BJ (cell line): ENCODE data around the gene DMRTC2. TPM values are rescaled to one million over a fixed set of nuclear protein-coding genes. Genes with fewer than 3 reads are reported as not detected.
A peak's percentile ranks its signal among the peaks of the same experiment; 100 is the strongest.

Experiments
- CTCF ChIA-PET: fragments of 350-600 bp; formaldehyde crosslinking; extraction: SDS; loops from one replicate; lab custom pipeline; 2021; ENCODE audit warnings: antibody characterized with exemption, inconsistent platforms; lab: Yijun Ruan, JAX
- POLR2A ChIA-PET: fragments of 300-600 bp; sonication (Branson Sonifier 250); formaldehyde crosslinking; extraction: SDS; loops from one replicate; lab custom pipeline; 2021; ENCODE audit warnings: antibody characterized with exemption; lab: Charles Lee
- DNase-seq: peaks from one replicate; pipeline ENCODE4 v3.0.0-alpha.2; 2011; ENCODE audit warnings: low read depth
- H3K27me3 ChIP-seq: 2 replicates; pipeline ENCODE4 v1.6.0; 2011; ENCODE audit warnings: low read length; ENCODE audit not compliant: control insufficient read depth, insufficient read depth
- H3K36me3 ChIP-seq: 2 replicates; pipeline ENCODE4 v1.5.1; 2011; ENCODE audit warnings: low read length; ENCODE audit not compliant: control insufficient read depth, insufficient read depth
- H3K4me3 ChIP-seq: 2 replicates; pipeline ENCODE4 v1.5.1; 2011; ENCODE audit warnings: low read depth, mild to moderate bottlenecking, control low read depth, low read length
- CTCF ChIP-seq: IDR thresholded peaks from 2 replicates; pipeline ENCODE4 v1.5.1; 2011; ENCODE audit warnings: low read depth, mild to moderate bottlenecking, control low read depth, inconsistent platforms, low read length, moderate library complexity; ENCODE audit not compliant: insufficient read depth
- polyA plus RNA-seq: library from polyadenylated mRNA; depleted of rRNA; stranded (reverse); fragments of >200 nt; gene quantifications from 2 replicates; pipeline ENCODE4 v1.2.3, GENCODE V29; 2011

Gene DMRTC2
- polyA plus RNA-seq, 1 experiment: not detected

GRCh38 chr19:41887711-41888382 is 43.0 kb downstream of the DMRTC2 start:
- no peak for TF ChIP-seq CTCF
- Histone ChIP-seq H3K36me3 (peaks cover 24% of the 10 kb centered on the region), H3K4me3 (no peak overlapping the region), H3K27me3 (no peaks in the 10 kb centered on the region)
- peak; percentile 15 for DNase-seq
- CTCF ChIA-PET: interaction anchor here (1.3 to 1.4 kb wide), 2 partner anchors 15 to 63 kb away, joined by 3 to 4 read pairs; no protein-coding TSS in a partner anchor
- POLR2A ChIA-PET: no interaction called here

- Histone ChIP-seq H3K36me3 (peaks cover 24% of the 10 kb centered on the region), H3K27me3 (no peaks in the 10 kb centered on the region), H3K4me3 (no peak overlapping the region)
- no peak for DNase-seq
- TF ChIP-seq CTCF: no peak
- CTCF ChIA-PET: interaction anchor here (1.3 kb wide), 1 partner anchor 16 kb away, joined by 3 read pairs; no protein-coding TSS in a partner anchor
- POLR2A ChIA-PET: no interaction called here
Measured at GRCh38 chr19:41888926-41889325, 44.1 kb downstream of the DMRTC2 start.

GRCh38 chr19:41889896-41890295 is 45.1 kb downstream of the DMRTC2 start:
- Histone ChIP-seq H3K27me3 (no peaks in the 10 kb centered on the region), H3K36me3 (peaks cover 30% of the 10 kb centered on the region), H3K4me3 (no peak overlapping the region)
- no peak for DNase-seq
- ChIA-PET POLR2A (no interaction called here), CTCF (interaction anchor here (1.0 kb wide), 1 partner anchor 45 kb away, joined by 3 read pairs; no protein-coding TSS in a partner anchor)
- no peak for TF ChIP-seq CTCF

- ChIA-PET POLR2A (no interaction called here), CTCF (interaction anchor here (0.6 to 1.5 kb wide), 3 partner anchors 14 to 66 kb away, joined by 3 read pairs; no protein-coding TSS in a partner anchor)
- H3K36me3 ChIP-seq: peaks cover 38% of the 10 kb centered on the region
Measured at GRCh38 chr19:41890936-41891335, 46.1 kb downstream of the DMRTC2 start.

More at GRCh38 chr19:41890936-41891335, 46.1 kb downstream of the DMRTC2 start:
- no peak for DNase-seq
- H3K4me3 ChIP-seq: no peak overlapping the region
- no peak for TF ChIP-seq CTCF
- H3K27me3 ChIP-seq: no peaks in the 10 kb centered on the region
